Activated CD4-positive, alpha-beta T cell treated with anti-CD3 and anti-CD28 coated beads, Interleukin-2, amount 50 U/mL, for 24 hours (primary cell): Measurements from ENCODE around the gene NAV3.

Experiments
- DNase-seq, 2 donors: peaks; one replicate each; pipeline ENCODE4 v3.0.0-alpha.2; 2020; ENCODE audit warnings: low read depth in 1 of 2, low spot score in 1 of 2

Gene NAV3

DNA sequence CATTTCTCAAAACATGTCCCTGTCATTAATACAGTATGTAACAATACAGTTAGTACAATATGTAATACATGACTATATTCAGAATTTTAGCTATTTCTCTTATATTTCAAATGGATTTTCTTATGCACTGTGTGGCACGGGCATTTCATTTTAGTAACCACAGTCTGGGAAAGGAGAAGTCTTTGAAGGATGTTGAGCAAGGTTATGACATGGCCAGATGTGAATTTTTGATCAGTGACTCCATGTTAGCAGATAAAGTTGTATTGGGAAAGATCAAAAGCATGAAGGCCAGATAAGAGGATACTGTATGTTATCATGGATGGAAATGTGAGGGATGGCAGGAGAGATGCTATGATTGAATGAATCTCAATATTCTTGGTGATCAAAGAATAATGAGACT lies 285.2 kb downstream of the NAV3 start:
- DNase-seq, result no peak

DNA sequence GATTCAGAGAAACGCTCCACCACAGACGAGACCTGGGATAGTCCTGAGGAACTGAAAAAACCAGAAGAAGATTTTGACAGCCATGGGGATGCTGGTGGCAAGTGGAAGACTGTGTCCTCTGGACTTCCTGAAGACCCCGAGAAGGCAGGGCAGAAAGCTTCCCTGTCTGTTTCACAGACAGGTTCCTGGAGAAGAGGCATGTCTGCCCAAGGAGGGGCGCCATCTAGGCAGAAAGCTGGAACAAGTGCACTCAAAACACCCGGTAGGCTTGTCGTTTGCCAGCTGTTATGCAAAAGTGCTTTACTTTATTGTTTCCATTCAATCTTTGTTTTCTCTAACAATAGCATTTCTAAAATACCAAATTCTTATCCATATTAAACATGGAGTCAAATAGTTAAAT lies 287.3 kb downstream of the NAV3 start:
- no peak for DNase-seq

DNA sequence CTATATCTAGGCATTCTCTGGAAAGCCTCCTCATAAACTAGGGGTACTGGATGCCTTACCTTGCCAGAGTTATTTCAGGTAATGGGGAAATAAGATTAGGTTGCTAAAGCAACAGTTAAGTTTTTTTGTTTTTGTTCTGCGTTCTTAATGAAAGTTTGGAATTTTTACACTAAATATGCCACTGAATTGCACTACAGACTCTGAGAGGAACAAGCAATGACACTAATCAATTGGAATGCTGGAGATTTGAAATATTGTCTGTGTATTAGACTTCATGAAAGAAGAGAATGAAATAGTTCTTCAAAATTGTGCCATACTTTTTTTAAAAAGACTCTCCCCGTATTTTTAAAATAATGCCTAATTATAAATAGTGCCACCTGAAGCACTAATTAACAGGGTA lies 287.8 kb downstream of the NAV3 start:
- no peak for DNase-seq

DNA sequence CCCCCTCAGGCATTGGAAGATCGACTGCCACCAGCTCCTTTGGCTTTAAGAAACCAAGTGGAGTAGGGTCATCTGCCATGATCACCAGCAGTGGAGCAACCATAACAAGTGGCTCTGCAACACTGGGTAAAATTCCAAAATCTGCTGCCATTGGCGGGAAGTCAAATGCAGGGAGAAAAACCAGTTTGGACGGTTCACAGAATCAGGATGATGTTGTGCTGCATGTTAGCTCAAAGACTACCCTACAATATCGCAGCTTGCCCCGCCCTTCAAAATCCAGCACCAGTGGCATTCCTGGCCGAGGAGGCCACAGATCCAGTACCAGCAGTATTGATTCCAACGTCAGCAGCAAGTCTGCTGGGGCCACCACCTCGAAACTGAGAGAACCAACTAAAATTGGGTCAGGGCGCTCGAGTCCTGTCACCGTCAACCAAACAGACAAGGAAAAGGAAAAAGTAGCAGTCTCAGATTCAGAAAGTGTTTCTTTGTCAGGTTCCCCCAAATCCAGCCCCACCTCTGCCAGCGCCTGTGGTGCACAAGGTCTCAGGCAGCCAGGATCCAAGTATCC lies 288.7 kb downstream of the NAV3 start:
- no peak for DNase-seq

DNA sequence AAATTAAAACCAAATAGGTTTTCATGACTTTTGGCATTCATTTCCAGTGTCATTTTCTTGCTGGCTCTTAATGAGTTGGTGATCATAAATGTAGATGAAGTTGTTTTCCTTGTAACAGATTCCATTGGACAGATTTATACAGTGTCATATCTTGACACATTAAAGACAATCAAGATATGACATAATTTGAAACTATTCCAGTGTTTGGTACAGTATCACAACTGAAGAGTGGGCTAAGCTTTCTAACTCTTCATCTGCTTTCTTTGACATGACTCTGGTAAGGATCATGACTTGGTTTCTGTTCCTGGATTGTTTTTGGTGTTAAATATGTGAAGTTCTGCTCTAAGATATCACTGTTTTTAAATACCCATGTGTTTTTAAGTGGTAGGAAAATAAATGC lies 289.6 kb downstream of the NAV3 start:
- no peak for DNase-seq

DNA sequence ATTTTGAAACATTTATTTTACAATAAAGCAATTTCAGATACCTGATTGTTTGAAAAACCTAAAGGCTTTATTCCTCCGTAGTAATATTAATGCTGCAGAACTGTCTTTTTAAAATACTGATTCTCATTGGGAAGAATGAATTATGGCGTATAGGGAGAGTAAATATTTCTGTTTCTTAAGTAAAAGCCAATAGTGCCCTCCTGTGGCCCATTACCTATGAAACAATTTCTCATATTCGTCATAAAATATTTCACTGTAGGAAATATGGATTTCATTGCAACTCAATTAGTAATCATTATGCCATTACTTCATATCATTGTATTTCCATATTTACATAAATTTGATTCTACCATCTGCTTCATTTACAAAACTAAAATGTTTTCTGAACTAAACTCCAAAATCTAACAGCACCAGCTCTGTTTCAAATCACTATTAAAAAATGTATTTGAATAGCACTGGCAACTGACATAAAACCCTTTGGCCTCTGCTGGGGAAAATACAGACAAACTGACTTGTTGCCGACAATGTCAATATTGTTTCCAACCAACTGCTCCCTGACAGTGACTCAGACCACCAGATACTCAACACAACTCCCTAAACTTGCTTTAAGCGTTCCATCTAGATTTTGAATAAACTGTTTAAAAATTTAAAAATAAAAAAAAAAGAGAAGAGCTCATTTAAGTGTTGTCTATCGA lies 290.3 kb downstream of the NAV3 start:
- DNase-seq, result no peak

DNA sequence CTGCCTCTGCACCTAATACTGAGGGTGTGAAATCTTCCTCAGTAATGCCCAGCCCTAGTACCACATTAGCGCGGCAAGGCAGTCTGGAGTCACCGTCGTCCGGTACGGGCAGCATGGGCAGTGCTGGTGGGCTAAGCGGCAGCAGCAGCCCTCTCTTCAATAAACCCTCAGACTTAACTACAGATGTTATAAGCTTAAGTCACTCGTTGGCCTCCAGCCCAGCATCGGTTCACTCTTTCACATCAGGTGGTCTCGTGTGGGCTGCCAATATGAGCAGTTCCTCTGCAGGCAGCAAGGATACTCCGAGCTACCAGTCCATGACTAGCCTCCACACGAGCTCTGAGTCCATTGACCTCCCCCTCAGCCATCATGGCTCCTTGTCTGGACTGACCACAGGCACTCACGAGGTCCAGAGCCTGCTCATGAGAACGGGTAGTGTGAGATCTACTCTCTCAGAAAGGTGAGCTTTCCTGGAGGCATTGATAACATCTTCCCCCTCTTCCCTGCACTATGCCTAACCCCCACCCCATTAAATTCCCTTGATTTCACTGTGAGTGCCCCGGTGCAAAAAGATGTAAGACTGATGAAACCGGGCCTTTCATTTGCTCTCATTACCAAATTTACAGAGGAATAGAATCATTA lies 291.4 kb downstream of the NAV3 start:
- DNase-seq, result no peak

DNA sequence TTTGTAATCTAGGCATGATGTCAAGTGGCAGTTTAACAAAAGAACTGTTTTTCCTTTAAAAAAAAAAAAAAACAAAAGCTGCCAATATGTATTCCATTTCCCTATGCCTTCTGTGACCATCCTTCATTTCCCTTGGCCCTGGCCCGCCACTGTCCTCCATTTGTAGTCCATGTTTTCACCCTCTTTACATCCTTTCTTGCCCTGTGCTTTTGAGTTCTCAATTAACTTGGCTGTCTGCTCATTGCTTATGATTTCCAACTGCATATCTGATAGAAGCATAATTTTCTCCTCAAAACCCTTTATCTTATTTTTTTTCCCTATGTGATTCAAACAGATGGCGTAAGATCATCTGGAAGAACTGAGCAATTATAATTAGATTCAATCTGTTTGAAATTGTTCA lies 297.5 kb downstream of the NAV3 start:
- no peak for DNase-seq

DNA sequence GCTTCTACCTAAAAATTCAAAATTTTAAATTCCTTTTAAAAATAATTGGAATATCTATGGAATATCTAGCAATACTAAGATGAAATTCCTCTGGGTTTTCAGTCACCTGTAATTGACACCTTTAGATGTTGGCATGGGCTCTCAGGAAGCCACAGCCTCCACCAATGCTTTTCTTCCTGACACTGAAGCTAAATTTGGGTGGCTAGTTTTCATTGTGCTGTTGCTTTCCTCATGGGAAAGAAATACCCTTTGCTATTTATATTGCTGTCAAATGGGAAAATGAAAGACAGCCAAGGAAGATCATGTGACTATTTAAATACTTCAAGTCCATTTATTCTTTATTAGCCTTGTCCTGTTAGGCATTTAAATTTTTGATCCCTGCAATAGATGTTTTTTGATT lies 313.0 kb downstream of the NAV3 start:
- no peak for DNase-seq

DNA sequence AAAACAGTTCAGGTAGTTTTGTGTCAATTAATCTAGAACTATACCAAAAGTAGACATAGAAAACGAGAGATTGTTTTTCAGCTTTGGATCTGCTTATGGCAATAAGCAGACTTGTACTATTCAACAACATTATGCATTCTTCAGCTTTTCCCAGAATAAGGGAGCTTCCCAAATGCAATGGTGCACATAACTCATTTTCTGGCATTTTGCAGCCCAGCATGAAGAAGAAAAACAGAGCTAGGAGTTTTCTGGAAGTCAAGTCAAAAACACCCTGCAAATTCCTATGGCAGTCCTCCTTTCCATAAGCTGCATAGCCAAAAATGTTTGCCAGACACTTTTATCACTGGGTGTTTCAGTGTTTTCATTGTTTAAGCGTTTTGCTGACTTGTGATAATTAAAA lies 314.7 kb downstream of the NAV3 start:
- DNase-seq, result no peak

DNA sequence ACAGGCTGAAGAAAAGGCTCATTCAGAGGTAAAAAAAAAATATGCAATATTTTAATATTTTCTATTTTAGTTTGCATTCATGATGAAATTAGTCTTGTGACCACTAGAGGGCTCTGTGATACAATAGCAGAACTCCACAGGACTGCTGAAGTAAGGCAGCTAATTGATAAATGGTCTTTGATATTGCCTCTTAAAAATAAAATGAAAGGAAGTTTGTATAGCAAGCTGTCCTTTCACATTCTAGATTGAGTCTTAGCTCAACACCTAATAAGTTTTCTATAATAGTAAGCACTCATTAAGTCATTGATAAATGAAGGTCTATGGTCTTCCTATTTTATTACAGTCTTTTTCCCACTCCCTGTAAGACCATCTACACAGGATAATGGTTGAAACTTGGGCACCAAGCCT lies 315.7 kb downstream of the NAV3 start:
- no peak for DNase-seq

DNA sequence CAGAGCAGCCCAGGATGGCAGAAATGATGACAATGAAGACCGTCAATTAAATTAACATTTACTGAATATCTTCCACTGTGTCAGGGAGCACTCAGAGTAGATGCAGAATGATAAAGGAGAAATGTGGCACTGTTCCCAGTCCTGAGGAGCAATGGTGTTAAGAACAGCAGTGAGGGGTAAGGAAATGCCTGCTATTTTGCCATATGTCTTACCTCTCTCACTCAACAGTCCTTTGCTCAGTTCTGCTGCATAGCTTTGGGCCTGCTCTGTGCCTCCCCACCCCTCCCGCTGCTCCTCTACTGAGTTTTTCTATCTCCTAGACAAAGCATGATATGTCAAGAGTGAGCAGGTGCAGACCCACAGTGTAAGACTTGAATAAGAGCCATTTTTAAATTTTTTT lies 318.8 kb downstream of the NAV3 start:
- no peak for DNase-seq

DNA sequence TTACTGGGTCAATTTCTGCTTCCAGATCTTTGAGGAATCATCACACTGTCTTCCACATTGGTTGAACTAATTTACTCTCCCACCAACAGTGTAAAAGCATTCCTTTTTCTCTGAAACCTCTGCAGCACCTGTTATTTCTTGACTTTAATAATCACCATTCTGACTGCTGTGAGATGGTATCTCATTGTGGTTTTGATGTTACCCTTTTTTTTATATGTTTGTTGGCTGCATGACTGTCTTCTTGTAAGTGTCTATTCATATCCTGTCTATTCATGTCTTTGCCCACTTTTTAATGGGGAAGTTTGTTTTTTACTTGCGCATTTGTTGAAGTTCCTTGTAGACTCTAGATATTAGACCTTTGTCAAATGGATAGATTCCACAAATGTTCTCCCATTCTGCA lies 324.9 kb downstream of the NAV3 start:
- no peak for DNase-seq

DNA sequence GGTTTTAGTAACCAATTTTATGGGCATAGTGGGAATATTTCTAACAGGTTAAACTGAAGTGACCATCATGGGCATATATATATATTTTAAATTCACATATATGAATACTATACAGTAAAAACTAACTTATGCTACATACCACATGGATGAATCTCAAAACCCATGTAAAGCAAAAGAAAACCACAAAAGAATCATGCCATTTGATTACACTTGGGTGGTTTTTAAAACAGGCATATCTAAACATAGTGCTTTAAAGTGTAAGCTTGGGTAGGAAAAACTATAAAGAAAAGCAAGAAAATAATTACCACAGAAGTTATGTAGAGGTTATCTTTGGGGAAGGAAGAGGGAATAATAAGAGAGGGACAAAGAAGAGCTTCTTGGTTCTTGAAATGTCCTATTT lies 326.1 kb downstream of the NAV3 start:
- no peak for DNase-seq

DNA sequence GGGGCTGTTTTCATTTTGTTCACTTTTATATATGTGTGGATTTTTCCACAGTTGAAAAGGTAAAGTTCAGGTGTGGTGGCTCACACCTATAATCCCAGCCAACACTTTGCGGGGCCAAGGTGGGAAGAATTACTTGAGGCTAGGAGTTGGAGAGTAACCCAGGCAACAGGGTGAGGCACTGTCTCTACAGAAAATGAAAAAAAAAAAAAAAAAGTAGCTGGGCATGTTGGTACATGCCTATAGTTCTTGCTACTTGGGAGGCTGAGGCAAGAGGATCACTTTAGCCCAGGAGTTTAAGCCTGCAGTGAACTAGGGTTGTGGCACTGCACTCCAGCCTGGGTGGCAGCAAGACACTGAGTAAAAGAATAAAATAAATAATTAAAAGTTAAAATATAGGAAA lies 326.5 kb downstream of the NAV3 start:
- no peak for DNase-seq

DNA sequence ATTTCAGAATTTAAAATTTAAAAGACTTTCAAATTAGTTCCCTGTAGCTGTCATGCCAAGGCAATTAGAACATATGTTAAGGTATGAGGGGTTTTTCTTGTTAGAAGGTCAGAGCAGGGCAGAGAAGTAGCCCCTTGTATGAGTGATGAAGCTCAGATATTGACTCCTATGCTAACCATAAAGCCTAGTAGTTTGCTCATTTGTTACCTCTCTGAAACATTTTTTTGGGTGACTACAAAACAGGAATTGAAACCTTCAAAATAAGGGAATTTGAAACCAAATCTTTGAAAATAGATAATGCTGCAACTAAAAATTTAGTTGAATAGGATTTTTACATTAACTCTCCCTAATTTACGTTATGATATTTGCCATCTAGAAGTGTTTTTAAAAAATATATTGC lies 333.5 kb downstream of the NAV3 start:
- DNase-seq, result no peak

DNA sequence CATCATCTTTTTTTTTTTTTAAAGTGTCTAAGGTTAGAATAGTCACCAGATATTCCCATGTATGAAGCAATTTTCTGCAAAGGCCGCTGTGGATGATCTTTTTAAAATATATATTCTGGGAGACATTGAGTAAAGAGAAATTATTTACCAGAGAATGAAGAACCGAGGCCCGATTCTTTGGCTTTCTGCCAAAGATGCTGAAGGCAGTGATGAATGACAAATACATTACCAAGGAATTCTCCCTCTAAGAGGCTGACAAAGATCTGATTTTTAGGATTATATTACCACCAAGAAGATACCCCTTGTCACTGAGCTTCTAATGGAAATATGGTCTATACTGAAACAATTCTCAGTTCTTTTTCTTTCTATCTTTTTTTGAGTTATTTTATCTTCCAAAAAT lies 336.8 kb downstream of the NAV3 start:
- DNase-seq, result no peak

DNA sequence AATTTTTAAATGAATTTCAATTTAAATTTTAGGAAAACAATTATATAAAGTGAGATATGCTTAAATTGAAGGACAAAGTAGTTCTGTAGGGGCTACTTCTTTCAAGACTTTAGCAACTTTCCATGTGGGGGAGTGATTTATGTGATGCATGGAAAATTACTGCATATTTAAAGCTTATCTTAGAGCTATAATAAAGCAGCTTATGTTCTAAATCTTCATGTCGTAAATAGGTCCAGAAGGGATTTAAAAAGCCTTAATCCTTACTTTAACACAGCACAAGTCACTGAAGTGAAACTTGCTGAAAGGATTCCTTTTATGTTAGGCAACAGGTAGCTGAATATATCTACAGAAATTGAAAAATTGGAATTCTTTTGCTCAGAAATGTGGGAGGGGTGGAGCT lies 340.4 kb downstream of the NAV3 start:
- no peak for DNase-seq

DNA sequence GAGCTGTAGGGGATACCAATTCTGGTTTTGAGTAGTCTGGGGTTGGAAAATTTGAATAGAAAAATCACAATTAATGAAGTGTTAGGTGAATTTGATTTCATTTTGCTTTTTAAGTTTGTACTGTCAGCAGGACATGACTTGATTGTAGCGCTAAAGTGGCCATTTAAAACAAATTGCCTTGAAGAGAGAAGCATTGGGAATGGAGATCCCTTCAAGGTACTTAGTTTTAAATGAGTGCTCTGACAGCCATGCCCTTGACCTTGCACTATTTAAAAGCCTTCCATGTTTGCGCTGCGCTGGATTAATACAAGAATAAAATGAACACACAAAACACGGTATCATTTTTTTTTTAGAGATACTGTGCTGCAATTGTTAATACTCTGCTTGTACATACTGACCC lies 345.9 kb downstream of the NAV3 start:
- no peak for DNase-seq

DNA sequence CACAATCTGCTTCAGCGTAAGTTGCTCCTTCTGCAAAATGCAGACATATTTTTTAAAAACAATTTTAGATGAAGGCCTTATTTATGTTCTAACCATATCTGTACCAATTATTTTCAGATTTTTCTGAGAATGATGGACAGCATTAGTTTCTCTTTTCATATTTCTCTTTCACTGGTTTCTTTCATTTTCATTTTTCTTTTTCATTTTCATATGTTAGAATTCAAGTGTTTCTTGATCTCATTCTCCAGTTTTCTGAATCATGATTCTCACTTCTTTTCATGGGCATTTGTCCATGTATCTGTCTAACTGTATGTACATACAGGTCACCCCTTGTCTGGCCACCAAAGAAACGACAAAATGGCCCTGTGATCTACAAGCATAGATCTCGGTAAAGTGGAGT lies 346.6 kb downstream of the NAV3 start:
- DNase-seq, result no peak

DNA sequence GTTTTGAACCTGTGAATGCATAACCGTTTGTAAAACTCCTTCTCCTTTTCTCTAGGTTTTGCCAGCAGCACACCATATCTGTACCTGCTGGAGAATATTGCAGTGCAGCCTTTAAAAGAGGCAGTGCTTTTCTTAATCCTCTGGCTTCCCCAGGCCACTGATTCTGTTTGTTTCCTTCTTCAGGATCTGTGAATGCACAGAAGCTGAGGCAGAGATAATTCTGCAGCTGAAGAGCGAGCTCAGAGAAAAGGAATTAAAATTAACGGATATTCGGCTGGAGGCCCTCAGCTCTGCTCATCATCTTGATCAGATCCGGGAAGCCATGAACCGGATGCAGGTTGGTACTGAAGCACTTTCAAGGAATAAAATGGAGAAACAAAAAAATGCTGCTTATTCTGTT lies 348.7 kb downstream of the NAV3 start:
- no peak for DNase-seq

DNA sequence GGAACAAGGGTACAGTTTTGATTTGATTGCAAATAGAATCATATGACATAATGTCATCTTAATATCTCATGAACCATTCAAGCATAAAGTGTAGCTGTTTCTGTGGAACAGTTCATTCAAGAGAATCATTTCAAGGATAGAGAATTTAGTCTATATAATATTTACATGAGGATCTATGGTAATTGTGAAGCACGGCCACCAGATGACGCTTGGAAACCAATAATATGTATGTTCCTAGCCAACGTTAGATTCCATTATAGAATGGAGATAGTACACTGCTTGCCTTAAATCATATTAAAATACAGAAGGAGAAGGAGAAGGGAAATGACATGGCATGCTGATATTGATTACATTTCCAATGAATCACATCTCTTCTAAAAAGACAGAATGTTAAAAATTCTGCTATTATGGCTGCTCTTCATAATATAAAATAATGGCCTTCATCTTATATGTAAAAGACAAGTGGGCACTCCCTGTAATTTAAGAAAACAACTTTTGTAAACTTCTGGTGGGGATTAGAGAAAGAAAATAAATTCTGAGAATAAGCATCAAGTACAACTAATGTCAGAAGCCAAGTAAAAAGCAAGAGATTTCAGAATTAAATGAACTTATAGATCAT lies 351.0 kb downstream of the NAV3 start:
- no peak for DNase-seq

DNA sequence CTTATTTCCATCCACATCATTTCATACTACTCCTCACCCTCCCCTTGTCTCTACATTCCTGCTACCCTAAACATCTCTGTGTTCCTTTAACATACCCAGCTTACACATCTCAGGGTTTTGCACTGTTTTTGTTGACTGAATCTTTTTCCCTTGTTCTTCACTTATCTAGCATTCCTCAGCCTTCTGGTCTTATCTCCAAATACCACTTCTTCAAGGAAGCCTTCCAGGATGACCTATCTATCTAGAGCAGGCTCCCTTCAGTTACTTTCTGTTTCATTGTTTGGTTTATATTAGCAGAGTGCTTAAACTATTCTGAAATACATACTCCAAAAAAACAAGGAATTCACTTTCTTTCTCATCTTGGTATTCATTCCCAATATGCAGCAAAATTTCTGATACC lies 353.1 kb downstream of the NAV3 start:
- DNase-seq, result no peak
